GM21423 (cell line): Measurements from ENCODE around the gene ANKS1B.

Experiments used
- ATAC-seq: cut with Tn5 transposase; IDR thresholded peaks from one replicate; pipeline ENCODE4 v1.9.1; 2021; ENCODE audit warnings: mild to moderate bottlenecking, moderate library complexity; ENCODE audit not compliant: unreplicated experiment

ANKS1B gene

GRCh38 chr12:99092100-99092851 lies 892.5 kb downstream of the ANKS1B start:
- no peak for ATAC-seq

DNA sequence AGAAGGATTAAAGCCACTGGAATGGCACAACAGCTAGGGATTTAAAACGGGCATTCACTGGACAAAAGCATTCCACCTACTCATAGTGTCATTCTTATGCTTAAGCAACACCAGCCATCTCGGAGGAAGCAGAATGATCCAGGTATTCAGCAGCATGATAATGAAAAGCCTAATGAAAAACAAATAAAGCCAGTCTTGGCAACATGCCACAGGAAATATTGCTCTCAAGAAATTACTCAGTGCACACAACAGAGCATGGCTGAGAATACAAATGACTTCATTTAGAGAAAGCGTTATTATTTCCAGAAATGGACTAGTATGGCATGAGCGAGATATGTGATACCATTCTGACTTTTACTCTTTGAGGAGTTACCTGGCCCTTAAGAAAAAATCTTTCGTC lies 897.5 kb downstream of the ANKS1B start:
- no peak for ATAC-seq

- no peak for ATAC-seq
Observed at GRCh38 chr12:99079811-99080210, 904.9 kb downstream of the ANKS1B start.

DNA sequence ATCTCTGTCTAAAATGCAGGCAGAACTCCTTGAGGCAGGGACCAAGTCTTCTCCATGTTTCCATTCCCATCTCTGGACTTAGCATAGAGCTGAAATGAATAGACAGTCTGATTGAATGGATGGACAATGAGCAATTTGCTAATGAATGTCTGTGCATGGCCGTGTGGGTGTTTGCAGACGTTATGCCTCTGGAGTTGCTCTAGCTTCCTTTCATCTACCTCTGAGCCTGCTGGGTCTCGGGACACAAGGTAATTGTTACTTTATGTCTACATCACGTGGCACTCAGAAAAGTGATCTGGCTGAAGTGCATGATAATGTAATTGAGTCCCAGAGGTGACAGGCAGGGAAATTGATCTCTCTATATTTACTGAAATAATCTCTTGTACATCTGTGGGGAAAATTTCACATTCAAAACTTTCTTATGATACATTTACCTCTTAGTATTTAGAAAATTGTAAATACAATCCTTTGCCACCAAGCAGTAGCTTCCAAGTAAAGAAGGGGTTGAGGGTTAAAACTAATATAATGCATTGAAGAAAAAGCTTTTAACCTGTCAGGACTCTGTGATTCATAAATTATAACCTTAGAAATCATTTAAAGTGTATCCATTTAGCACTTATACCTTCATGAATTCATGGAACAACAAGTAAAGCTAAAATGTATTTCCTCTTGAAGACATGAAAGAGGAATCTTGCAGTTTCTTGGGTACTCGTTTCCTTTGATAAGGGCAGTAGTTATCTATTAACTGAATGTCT lies 915.6 kb downstream of the ANKS1B start:
- ATAC-seq = no peak

DNA sequence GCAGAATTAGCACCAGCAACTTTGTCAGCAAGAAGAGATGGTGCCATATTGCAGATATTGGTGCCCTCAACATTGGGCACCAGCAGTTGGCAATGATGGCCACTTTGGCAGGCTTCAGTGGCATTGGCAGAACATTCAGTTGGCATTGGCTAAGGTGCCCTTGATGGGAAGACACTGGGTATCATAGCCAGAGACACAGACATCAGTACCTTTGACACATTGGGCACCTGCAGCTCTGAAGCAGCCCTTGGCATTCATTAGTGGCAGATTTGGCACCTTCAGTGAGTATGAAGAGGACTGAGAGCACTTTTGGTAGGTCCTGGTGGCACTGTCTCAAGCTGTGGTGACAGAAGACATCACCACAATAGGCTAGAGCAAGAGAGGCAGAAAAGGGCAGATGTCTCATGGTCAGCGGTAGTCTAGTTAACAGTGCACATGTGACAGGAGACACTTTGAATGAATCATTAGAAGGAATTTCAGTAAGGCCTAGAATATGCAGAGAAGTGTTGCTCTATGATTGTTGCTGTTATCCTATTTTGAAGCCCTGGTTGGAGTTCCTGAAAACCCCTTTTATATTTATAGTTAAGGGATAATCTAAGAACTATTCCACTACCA lies 917.5 kb downstream of the ANKS1B start:
- ATAC-seq = no peak

GRCh38 chr12:99066726-99067125 lies 918.0 kb downstream of the ANKS1B start:
- ATAC-seq = no peak

DNA sequence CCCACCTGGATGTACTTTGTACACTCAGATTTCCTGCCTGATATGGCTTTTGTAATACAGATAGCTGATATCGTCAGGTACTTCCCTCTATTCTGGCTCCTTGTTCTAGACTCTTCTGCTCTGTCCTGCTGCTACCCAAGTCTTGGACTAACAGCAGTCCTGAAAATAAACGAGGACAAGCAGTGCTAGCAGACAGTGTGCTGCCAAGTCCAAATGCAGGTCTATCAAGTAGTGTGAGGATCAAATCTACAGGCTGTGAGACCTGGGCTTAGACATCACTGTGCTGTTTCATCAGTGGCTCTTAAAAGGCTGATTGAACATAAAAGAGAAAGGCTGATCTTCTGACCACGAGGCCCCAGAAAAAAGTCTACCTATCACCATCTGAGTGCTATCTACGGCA lies 921.6 kb downstream of the ANKS1B start:
- no peak for ATAC-seq

- ATAC-seq = no peak
Observed at GRCh38 chr12:99059824-99060511, 924.8 kb downstream of the ANKS1B start.

- ATAC-seq = no peak
Observed at GRCh38 chr12:99057670-99058069, 927.1 kb downstream of the ANKS1B start.

DNA sequence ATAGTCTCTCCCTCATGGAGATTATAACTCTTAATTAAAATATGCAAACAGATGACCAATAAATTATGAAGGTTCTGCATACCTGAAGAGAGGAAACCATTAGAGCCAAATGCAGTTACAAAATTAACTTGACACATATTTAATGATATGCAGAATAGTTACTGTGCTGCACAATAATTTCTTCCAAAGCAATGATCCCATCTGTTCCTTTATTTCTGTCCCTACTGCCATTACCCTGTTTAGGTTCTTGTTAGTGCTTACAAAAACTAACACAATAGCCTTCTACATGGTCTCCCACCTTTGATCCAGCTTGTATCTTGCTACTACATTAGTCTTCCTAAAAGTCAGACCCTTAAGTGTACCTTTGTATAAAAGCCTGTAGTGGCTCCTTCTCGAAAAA lies 928.5 kb downstream of the ANKS1B start:
- no peak for ATAC-seq

GRCh38 chr12:99055299-99055698 lies 929.4 kb downstream of the ANKS1B start:
- no peak for ATAC-seq

DNA sequence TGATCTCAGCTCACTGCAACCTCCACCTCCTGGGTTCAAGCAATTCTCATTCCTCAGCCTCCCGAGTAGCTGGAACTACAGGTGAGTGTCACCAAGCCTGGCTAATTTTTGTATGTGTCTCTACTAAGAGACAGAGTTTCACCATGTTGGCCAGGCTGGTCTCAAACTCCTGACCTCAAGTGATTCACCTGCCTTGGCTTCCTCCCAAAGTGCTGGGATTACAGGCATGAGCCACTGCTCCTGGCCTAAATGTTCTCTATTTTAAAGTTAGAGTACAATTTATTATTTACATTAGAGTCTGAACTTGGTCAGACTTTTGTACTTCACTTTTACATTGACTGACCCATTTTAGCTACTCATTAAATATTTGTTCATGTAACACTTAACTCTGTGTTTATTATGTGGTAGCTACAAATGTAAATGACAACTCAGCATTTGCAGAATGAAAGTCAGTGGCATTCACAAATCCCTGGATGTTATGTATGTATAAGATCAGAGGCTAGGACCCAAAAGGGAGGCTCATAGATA lies 930.1 kb downstream of the ANKS1B start:
- no peak for ATAC-seq

- ATAC-seq = no peak
Observed at GRCh38 chr12:99053616-99054362, 930.9 kb downstream of the ANKS1B start.

- ATAC-seq = no peak
Observed at GRCh38 chr12:99049774-99050173, 935.0 kb downstream of the ANKS1B start.

DNA sequence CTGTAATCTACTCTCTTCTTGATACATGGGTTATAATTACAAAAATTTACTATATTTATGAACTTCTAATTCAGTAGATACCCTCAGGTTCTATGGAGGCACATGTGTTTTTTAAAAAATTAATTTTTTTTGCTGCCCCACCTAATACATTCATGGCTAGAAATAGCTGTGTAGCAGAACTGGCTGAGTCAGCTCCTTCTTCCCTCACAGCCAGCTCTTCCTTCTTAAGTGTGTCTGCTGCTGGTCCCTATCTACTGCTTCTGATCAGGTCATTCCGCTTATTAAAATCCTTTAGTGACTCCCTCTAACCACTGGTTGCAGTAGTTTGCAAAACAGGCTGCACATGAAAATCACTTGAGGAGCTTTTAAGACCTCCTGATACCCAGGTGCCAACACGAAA lies 939.6 kb downstream of the ANKS1B start:
- ATAC-seq = no peak

- peak; percentile 75 for ATAC-seq
Observed at GRCh38 chr12:99043319-99043914, 941.3 kb downstream of the ANKS1B start.

DNA sequence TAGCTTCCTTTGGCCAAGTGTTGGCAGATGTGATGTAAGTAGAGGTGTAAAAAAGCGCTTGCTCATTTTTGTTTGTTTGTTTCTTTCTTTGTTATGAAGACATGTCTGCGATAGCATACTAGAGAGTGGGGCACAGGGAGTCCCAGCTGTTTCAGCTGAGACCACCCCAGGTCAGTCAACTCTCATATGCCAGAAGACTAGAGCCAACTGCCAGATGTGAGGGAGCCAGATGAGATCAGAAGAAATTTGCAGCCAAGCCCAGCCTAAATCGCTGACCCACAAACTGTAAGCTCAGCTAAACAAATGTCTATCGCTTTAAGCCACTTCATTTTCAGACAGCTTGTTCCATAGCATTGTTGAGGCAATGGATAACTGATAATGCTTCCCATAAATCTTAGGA lies 942.5 kb downstream of the ANKS1B start:
- no peak for ATAC-seq

GRCh38 chr12:99039367-99040120 lies 945.2 kb downstream of the ANKS1B start:
- no peak for ATAC-seq

GRCh38 chr12:99036566-99036965 lies 948.2 kb downstream of the ANKS1B start:
- ATAC-seq = no peak
